A673 (cell line): ENCODE results near the gene LGR4. TPM values are rescaled to one million over a fixed set of nuclear protein-coding genes. Genes with fewer than 3 reads are reported as not detected.
A peak's percentile ranks its signal among the peaks of the same experiment; 100 is the strongest.

Source experiments
- BruUV-seq: library from RNA; stranded (reverse); fragments of 400-500 nt; replicated peaks from 2 replicates; lab custom pipeline; 2021; lab: Mats Ljungman, UMichigan
- CTCF ChIA-PET: fragments of 300-600 bp; sonication (Branson Sonifier 250); formaldehyde crosslinking; loops from one replicate; lab custom pipeline; 2022; ENCODE audit warnings: antibody characterized with exemption; lab: Charles Lee
- POLR2A ChIA-PET: fragments of 300-600 bp; sonication (Branson Sonifier 250); formaldehyde crosslinking; loops from one replicate; lab custom pipeline; 2022; ENCODE audit warnings: antibody characterized with exemption; ENCODE audit not compliant: low non-redundant PET; lab: Charles Lee
- DNase-seq: peaks from one replicate; pipeline ENCODE4 v3.0.0-alpha.2; 2015; ENCODE audit warnings: low spot score
- H3K27ac ChIP-seq: fragments of 200-600 bp; sonication (generic); 2 replicates; pipeline ENCODE4 v1.5.1; 2016; ENCODE audit warnings: mixed run types, low read depth, mild to moderate bottlenecking, mixed read lengths, antibody characterized with exemption, low read length; ENCODE audit not compliant: poor library complexity, severe bottlenecking
- H3K27me3 ChIP-seq: fragments of 200-600 bp; sonication (generic); replicated peaks from 2 replicates; pipeline ENCODE4 v1.6.1; 2017; ENCODE audit warnings: mixed run types, low read depth, mild to moderate bottlenecking, mixed read lengths, antibody characterized with exemption, low read length; ENCODE audit not compliant: insufficient read depth, poor library complexity
- H3K36me3 ChIP-seq: fragments of 200-600 bp; sonication (generic); 2 replicates; pipeline ENCODE4 v1.6.1; 2016; ENCODE audit warnings: mixed run types, mild to moderate bottlenecking, mixed read lengths, antibody characterized with exemption, low read length; ENCODE audit not compliant: insufficient read depth, poor library complexity, severe bottlenecking
- H3K4me1 ChIP-seq: fragments of 200-600 bp; sonication (generic); 2 replicates; pipeline ENCODE4 v1.6.1; 2017; ENCODE audit warnings: mixed run types, mild to moderate bottlenecking, mixed read lengths, antibody characterized with exemption, low read length; ENCODE audit not compliant: insufficient read depth, poor library complexity, severe bottlenecking
- H3K4me3 ChIP-seq: fragments of 200-600 bp; sonication (generic); 2 replicates; pipeline ENCODE4 v1.5.1; 2016; ENCODE audit warnings: low read depth, mixed run types, mild to moderate bottlenecking, mixed read lengths, low read length; ENCODE audit not compliant: poor library complexity, severe bottlenecking
- H3K9me3 ChIP-seq: fragments of 200-600 bp; sonication (generic); 2 replicates; pipeline ENCODE4 v1.6.1; 2016; ENCODE audit warnings: mixed run types, low read depth, mild to moderate bottlenecking, mixed read lengths, antibody characterized with exemption, low read length; ENCODE audit not compliant: poor library complexity, severe bottlenecking
- EZH2 ChIP-seq: fragments of 200-600 bp; sonication (generic); IDR thresholded peaks from 2 replicates; pipeline ENCODE4 v1.6.1; 2017; ENCODE audit warnings: borderline replicate concordance, low read depth, mild to moderate bottlenecking, mixed read lengths, antibody characterized with exemption, low read length; ENCODE audit not compliant: poor library complexity, severe bottlenecking
- intact Hi-C: fragments of 100-400 bp; cut with micrococcal nuclease; formaldehyde crosslinking; loops from one replicate; pipeline ENCODE4 v1.10.0; 2022; ENCODE audit not compliant: unreplicated experiment
- total RNA-seq: library from RNA; stranded (reverse); gene quantifications from 2 replicates; pipeline ENCODE4 v1.2.3, GENCODE V29; 2021
- TF ChIP-seq, protein P1 (sequence below): fragments of 300-800, 200-600 bp; sonication (generic); conservative IDR thresholded peaks from 2 replicates; pipeline ENCODE4 v1.5.1; 2017; ENCODE audit warnings: low read depth, mild to moderate bottlenecking, antibody characterized with exemption, low read length, moderate library complexity, mixed read lengths

The LGR4 gene
- total RNA-seq, 1 experiment from 2014 or later, result 24.7 TPM

DNA sequence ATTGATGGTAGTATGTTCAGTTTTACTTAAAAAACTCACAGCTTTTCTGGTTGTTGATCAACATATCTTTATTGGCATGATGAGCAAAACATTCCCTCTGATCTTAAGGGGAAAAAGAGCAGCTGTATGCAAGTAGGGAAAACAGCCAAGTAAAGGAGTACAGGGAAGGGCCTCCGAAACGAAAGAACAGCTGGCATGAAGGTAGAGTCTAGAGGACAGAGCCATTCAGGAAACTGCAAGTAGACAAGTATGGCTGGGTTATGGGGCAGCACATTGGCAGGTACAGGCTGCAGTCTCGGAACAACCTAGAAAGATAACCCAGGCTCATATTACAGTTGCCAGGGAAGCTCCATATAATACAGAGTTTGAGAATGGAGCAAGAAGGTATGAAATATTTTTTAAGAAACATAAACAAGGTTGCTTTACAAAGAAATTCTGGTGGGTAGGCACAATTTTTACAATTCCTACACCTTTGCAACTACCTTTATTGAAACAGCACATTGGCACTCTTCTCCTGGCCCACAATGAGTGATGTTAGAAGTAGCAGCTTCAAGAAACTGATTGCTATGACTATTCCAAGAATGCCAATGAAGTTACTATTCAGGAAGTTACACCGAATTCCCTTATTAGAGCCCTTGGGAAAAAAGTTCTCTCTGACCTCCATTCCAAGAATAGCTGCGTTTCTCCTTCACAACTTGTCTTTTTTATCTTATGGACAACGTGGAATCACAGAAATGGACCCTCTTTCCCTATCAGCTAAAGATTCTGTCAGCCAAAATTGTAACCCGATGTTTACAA is 45.2 kb downstream of the LGR4 start:
- intact Hi-C loops, result no loop called here
- POLR2A ChIA-PET, result interaction anchor here (0.6 kb wide), 1 partner anchor 121 kb away, joined by 3 read pairs; no protein-coding TSS in a partner anchor
- no TSS peak for BruUV-seq
- no peak overlapping the region for H3K4me3 ChIP-seq
- no peak overlapping the region for H3K27ac ChIP-seq
- H3K4me1 ChIP-seq, result peaks cover 33% of the 10 kb centered on the region
- no peaks in the 10 kb centered on the region for H3K36me3 ChIP-seq
- H3K27me3 ChIP-seq, result no peaks in the 10 kb centered on the region
- no peak for DNase-seq
- no peaks in the 10 kb centered on the region for H3K9me3 ChIP-seq
- CTCF ChIA-PET, result interaction anchor here (0.6 kb wide), 1 partner anchor 93 kb away, joined by 3 read pairs; no protein-coding TSS in a partner anchor
- no peak for TF ChIP-seq EZH2
- TF ChIP-seq, protein P1, sequence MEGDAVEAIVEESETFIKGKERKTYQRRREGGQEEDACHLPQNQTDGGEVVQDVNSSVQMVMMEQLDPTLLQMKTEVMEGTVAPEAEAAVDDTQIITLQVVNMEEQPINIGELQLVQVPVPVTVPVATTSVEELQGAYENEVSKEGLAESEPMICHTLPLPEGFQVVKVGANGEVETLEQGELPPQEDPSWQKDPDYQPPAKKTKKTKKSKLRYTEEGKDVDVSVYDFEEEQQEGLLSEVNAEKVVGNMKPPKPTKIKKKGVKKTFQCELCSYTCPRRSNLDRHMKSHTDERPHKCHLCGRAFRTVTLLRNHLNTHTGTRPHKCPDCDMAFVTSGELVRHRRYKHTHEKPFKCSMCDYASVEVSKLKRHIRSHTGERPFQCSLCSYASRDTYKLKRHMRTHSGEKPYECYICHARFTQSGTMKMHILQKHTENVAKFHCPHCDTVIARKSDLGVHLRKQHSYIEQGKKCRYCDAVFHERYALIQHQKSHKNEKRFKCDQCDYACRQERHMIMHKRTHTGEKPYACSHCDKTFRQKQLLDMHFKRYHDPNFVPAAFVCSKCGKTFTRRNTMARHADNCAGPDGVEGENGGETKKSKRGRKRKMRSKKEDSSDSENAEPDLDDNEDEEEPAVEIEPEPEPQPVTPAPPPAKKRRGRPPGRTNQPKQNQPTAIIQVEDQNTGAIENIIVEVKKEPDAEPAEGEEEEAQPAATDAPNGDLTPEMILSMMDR, result no peak

DNA sequence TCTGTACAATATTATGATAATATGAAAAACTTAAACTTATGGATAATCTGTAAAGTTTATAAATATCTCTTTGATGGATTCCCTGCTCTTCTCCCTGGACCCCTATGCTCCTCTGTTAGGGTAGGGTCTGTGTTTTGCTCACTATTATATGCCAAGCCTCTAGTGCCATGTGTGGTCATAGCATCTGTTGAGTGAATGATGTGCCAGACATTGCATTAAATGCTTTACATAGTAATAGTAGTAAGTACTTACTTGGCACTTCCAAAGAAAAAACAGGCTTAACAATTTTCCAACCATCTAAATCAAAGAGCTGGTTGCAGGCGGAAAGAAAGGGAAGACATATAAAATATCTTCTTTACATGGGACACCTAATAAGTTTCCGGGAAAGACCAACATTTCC is 46.8 kb downstream of the LGR4 start:
- intact Hi-C loops, result no loop called here
- Histone ChIP-seq H3K4me3 (no peak overlapping the region), H3K27ac (no peak overlapping the region), H3K27me3 (no peaks in the 10 kb centered on the region), H3K36me3 (no peaks in the 10 kb centered on the region), H3K4me1 (peaks cover 26% of the 10 kb centered on the region), H3K9me3 (no peaks in the 10 kb centered on the region)
- POLR2A ChIA-PET, result no interaction called here
- TF ChIP-seq EZH2, result no peak
- TF ChIP-seq, protein P1, result no peak
- BruUV-seq, result no TSS peak
- DNase-seq, result no peak
- CTCF ChIA-PET, result no interaction called here

- POLR2A ChIA-PET, result interaction anchor here (0.6 kb wide), 1 partner anchor 265 kb away, joined by 3 read pairs; no protein-coding TSS in a partner anchor
- DNase-seq, result peak; percentile 79
- BruUV-seq, result no TSS peak
Measured at GRCh38 chr11:27423125-27423524, 49.5 kb downstream of the LGR4 start.

More at GRCh38 chr11:27423125-27423524, 49.5 kb downstream of the LGR4 start:
- no peaks in the 10 kb centered on the region for H3K36me3 ChIP-seq
- no peaks in the 10 kb centered on the region for H3K27me3 ChIP-seq
- no peak overlapping the region for H3K27ac ChIP-seq
- intact Hi-C loops, result no loop called here
- TF ChIP-seq, protein P1, result no peak
- TF ChIP-seq EZH2, result no peak
- H3K4me1 ChIP-seq, result peaks cover 15% of the 10 kb centered on the region
- no peaks in the 10 kb centered on the region for H3K9me3 ChIP-seq
- H3K4me3 ChIP-seq, result no peak overlapping the region
- CTCF ChIA-PET, result no interaction called here
